ENCODE data around the gene KCNT1.
"Not testable (repeated sequence)": the region's sequence is repeated elsewhere in the genome, so short reads cannot be mapped to it uniquely, and the experiment has no call there.

GRCh38 chr9:135672786-135673185 lies 29.2 kb upstream of the KCNT1 start:
- TF ChIP-seq, protein P1, sequence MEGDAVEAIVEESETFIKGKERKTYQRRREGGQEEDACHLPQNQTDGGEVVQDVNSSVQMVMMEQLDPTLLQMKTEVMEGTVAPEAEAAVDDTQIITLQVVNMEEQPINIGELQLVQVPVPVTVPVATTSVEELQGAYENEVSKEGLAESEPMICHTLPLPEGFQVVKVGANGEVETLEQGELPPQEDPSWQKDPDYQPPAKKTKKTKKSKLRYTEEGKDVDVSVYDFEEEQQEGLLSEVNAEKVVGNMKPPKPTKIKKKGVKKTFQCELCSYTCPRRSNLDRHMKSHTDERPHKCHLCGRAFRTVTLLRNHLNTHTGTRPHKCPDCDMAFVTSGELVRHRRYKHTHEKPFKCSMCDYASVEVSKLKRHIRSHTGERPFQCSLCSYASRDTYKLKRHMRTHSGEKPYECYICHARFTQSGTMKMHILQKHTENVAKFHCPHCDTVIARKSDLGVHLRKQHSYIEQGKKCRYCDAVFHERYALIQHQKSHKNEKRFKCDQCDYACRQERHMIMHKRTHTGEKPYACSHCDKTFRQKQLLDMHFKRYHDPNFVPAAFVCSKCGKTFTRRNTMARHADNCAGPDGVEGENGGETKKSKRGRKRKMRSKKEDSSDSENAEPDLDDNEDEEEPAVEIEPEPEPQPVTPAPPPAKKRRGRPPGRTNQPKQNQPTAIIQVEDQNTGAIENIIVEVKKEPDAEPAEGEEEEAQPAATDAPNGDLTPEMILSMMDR (IDR thresholded peaks at IDR 0.05) = not testable (repeated sequence)
- not testable (repeated sequence) for TF ChIP-seq POLR2A (IDR thresholded peaks at IDR 0.05)

All from esophagus squamous epithelium (tissue), 4 donors.